GM12878 (cell line): ENCODE measurements around the gene VSTM4. TPM values are rescaled to one million over a fixed set of nuclear protein-coding genes. Genes with fewer than 3 reads are reported as not detected.

ENCODE experiments used
- ATAC-seq: fragments of 200-7000 bp; cut with Tn5 transposase; 3 replicates; pipeline ENCODE4 v1.9.1; 2020; ENCODE audit warnings: mild to moderate bottlenecking, moderate library complexity
- BruUV-seq: library from RNA; stranded (reverse); fragments of 400-500 nt; replicated peaks from 2 replicates; lab custom pipeline; 2021; lab: Mats Ljungman, UMichigan
- CTCF ChIA-PET: fragments of 300-600 bp; sonication (Branson Sonifier 250); formaldehyde crosslinking; extraction: SDS; loops from one replicate; lab custom pipeline; 2021; ENCODE audit warnings: inconsistent platforms; lab: Yijun Ruan, JAX
- POLR2A ChIA-PET: fragments of 350-600 bp; formaldehyde crosslinking; extraction: SDS; loops from one replicate; lab custom pipeline; 2021; ENCODE audit warnings: inconsistent platforms; lab: Charles Lee
- RAD21 ChIA-PET: fragments of 300-600 bp; sonication (Branson Sonifier 250); formaldehyde crosslinking; loops from one replicate; lab custom pipeline; 2023; ENCODE audit warnings: antibody characterized with exemption; ENCODE audit not compliant: unreplicated experiment; lab: Charles Lee
- SMC1A ChIA-PET: fragments of 300-600 bp; sonication (Branson Sonifier 250); formaldehyde crosslinking; loops from one replicate; lab custom pipeline; 2023; ENCODE audit not compliant: unreplicated experiment, uncharacterized antibody; lab: Charles Lee
- DNase-seq: peaks from one replicate; pipeline ENCODE4 v3.0.0-alpha.2; 2011; ENCODE audit warnings: low read depth, low spot score
- FAIRE-seq: peaks from 3 replicates; lab custom pipeline; 2011; peaks lifted over from hg19 to GRCh38; lab: Jason Lieb, UNC
- H2AFZ ChIP-seq: 2 replicates; pipeline ENCODE4 v1.6.0; 2011; ENCODE audit warnings: low read depth, low read length, control low read depth; ENCODE audit not compliant: control insufficient read depth
- H3K27ac ChIP-seq: 2 replicates; pipeline ENCODE4 v1.5.1; 2011; ENCODE audit warnings: control low read depth; ENCODE audit not compliant: control insufficient read depth, insufficient read depth
- H3K27me3 ChIP-seq, 2 experiments: replicated peaks in 1 of 2; 2 replicates each; pipeline versions ENCODE4 v1.6.0 to v1.6.1; 2011; ENCODE audit warnings: low read length in 1 of 2; ENCODE audit not compliant: control insufficient read depth in 2 of 2, insufficient read depth in 2 of 2
- H3K36me3 ChIP-seq, 2 experiments: 2 replicates each; pipeline ENCODE4 v1.5.1; 2011; ENCODE audit warnings: low read length in 1 of 2; ENCODE audit not compliant: control insufficient read depth in 2 of 2, insufficient read depth in 2 of 2
- H3K4me1 ChIP-seq: 2 replicates; pipeline ENCODE4 v1.6.1; 2011; ENCODE audit warnings: mild to moderate bottlenecking, low read length, moderate library complexity, mixed read lengths; ENCODE audit not compliant: control insufficient read depth, insufficient read depth
- H3K4me2 ChIP-seq: 2 replicates; pipeline ENCODE4 v1.6.0; 2011; ENCODE audit warnings: control low read depth; ENCODE audit not compliant: control insufficient read depth, insufficient read depth
- H3K4me3 ChIP-seq: fragments of 200-600 bp; sonication (generic); 2 replicates; pipeline ENCODE4 v1.5.1; 2016
- H3K79me2 ChIP-seq: 2 replicates; pipeline ENCODE4 v1.6.0; 2011; ENCODE audit warnings: low read length; ENCODE audit not compliant: control insufficient read depth, insufficient read depth
- H3K9ac ChIP-seq: 2 replicates; pipeline ENCODE4 v1.8.0; 2011; ENCODE audit warnings: low read length, control low read depth, mixed read lengths; ENCODE audit not compliant: control insufficient read depth, insufficient read depth
- H3K9me3 ChIP-seq: replicated peaks from 3 replicates; pipeline ENCODE4 v1.5.1; 2011; ENCODE audit warnings: mild to moderate bottlenecking, low read length; ENCODE audit not compliant: control insufficient read depth, insufficient read depth
- H4K20me1 ChIP-seq: 2 replicates; pipeline ENCODE4 v1.6.0; 2011; ENCODE audit not compliant: control insufficient read depth, insufficient read depth
- FOXM1 ChIP-seq: IDR thresholded peaks from 2 replicates; pipeline ENCODE4 v1.6.1; 2012; ENCODE audit warnings: low read depth, mild to moderate bottlenecking, inconsistent platforms, low read length, moderate library complexity
- GABPA ChIP-seq: IDR thresholded peaks from 2 replicates; pipeline ENCODE4 v1.6.1; 2014; ENCODE audit warnings: antibody characterized with exemption, low read depth, mild to moderate bottlenecking, inconsistent platforms
- JUND ChIP-seq: IDR thresholded peaks from 2 replicates; pipeline ENCODE4 v1.6.1; 2012; ENCODE audit warnings: low read depth, mild to moderate bottlenecking, low read length, improper control_type of control experiment, moderate library complexity
- MTA3 ChIP-seq: IDR thresholded peaks from 2 replicates; pipeline ENCODE4 v1.6.1; 2012; ENCODE audit warnings: low read length, inconsistent platforms, borderline replicate concordance
- SMAD5 ChIP-seq: IDR thresholded peaks from 2 replicates; pipeline ENCODE4 v1.6.1; 2016; ENCODE audit warnings: antibody characterized with exemption, low read depth
- TCF12 ChIP-seq: IDR thresholded peaks from 2 replicates; pipeline ENCODE4 v1.6.1; 2011; ENCODE audit warnings: low read depth, mild to moderate bottlenecking, low read length
- ZZZ3 ChIP-seq: IDR thresholded peaks from 2 replicates; pipeline ENCODE4 v1.6.1; 2011; ENCODE audit warnings: low read depth; ENCODE audit not compliant: control insufficient read depth, insufficient read length
- WGBS: methylation state at CpG from one replicate; pipeline ENCODE4 v1.1.6; 2016; ENCODE audit warnings: low lambda C conversion rate; ENCODE audit not compliant: insufficient replicate concordance, insufficient coverage; ENCODE audit errors: missing lambda C conversion rate; 5-methylcytosine and 5-hydroxymethylcytosine counted together
- in situ Hi-C: fragments of 300-500 bp; cut with MboI; formaldehyde crosslinking; loops from 9 replicates; pipeline ENCODE4 v1.14.3; 2018; ENCODE audit warnings: mixed read lengths
- intact Hi-C: fragments of 100-400 bp; cut with micrococcal nuclease; formaldehyde crosslinking; loops from one replicate; pipeline ENCODE4 v1.14.2; 2022; ENCODE audit not compliant: unreplicated experiment
- polyA plus RNA-seq, 11 experiments: library from polyadenylated mRNA; depleted of rRNA in 4 of 11; unstranded in 6 of 11; stranded (reverse) in 5 of 11; fragments of >200 nt; fragmentation: Nextera tagmentation in 4 of 11; fragmentation: Illumina TruSeq in 1 of 11; extraction: Ambion mirVana in 4 of 11; extraction: Trizol in 1 of 11; gene quantifications; 1 replicate in 1 of 11; 2 replicates in 10 of 11; pipeline versions ENCODE4 v1.2.1 to v1.2.3, GENCODE V29; 2011 to 2016; ENCODE audit warnings: inconsistent platforms in 2 of 11, missing spikeins in 2 of 11, low read depth in 1 of 11
- total RNA-seq, 4 experiments: library from RNA; depleted of rRNA in 3 of 4; stranded (reverse); fragments of >200 nt in 3 of 4; fragmentation: Illumina TruSeq in 1 of 4; extraction: Trizol in 1 of 4; gene quantifications; 2 replicates each; pipeline versions ENCODE4 v1.2.1 to v1.2.3, GENCODE V29; 2013 to 2021
- TF ChIP-seq, protein P1 (sequence below): IDR thresholded peaks from 2 replicates; pipeline ENCODE4 v1.6.1; 2011; ENCODE audit warnings: borderline replicate concordance, low read depth, mild to moderate bottlenecking, moderate library complexity, low read length; ENCODE audit not compliant: insufficient read depth, poor library complexity, severe bottlenecking
- TF ChIP-seq, protein P2 (sequence below): fragments of 150-350 bp; IDR thresholded peaks from 2 replicates; pipeline ENCODE4 v1.6.1; 2014; ENCODE audit warnings: mild to moderate bottlenecking, low read depth, low read length

The VSTM4 gene
- total and polyA plus RNA-seq, 10 of the 15 experiments (the other 5 are each of a cell fraction or from before 2014, with no cell fraction given): 0.01 to 0.14 (median 0.02) TPM; not detected in 7

DNA sequence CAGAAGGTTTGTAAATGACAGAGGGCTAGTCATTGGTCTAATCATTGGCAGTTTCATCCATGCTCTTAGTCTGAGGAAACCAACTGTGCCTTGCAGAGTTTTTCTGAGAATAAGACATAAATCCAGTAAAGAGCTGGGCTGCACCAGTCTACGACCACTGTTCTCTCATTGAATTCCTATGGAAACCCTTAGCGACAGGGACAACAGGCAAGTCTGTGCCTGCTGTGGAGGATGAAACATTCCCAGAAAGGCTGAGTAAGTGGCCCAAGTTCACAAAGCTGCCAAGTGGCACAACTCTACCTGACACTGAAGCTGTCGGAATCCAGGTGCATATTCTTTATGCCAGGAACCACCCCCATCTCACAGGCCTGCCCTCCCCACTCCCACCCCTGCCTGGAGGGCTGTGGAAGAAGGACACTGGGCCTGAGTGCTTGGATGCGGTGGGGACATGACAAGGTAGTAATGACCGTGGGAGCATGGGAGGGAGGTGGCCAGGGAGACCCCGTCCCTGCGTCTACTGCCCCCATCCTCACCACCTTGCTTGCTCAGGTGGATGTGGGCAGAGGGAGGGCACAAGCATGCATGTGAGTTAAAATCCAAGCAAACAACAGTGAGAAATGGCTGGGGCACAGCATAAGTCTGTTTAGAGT, 58.0 kb downstream of the VSTM4 start:
- no TSS peak for BruUV-seq
- FAIRE-seq: no peak

More for the DNA sequence above, 58.0 kb downstream of the VSTM4 start:
- Histone ChIP-seq H3K4me2 (no peak overlapping the region), H3K4me3 (no peak overlapping the region), H3K27me3 (no peaks in the 10 kb centered on the region; a peak in 1 of 4 replicates), H3K27ac (no peak overlapping the region), H2AFZ (no peak overlapping the region), H4K20me1 (no peaks in the 10 kb centered on the region; the same call in 1 of the 2 replicates), H3K4me1 (peaks cover 10% of the 10 kb centered on the region; the same call in 1 of the 2 replicates), H3K36me3 (no peaks in the 10 kb centered on the region), H3K9me3 (peaks cover 2% of the 10 kb centered on the region; the same call in 1 of the 3 replicates), H3K79me2 (no peaks in the 10 kb centered on the region), H3K9ac (no peak overlapping the region)
- DNase-seq (no peak), ATAC-seq (no peak)
- ChIA-PET SMC1A (no interaction called here), RAD21 (no interaction called here), POLR2A (no interaction called here), CTCF (no interaction called here)
- 52% methylated on average over 7 of the region's 7 CpGs for WGBS
- in situ Hi-C loops (no loop called here), intact Hi-C loops (no loop called here)
- no peak for TF ChIP-seq FOXM1
- TF ChIP-seq MTA3: no peak
- TF ChIP-seq, protein P1, sequence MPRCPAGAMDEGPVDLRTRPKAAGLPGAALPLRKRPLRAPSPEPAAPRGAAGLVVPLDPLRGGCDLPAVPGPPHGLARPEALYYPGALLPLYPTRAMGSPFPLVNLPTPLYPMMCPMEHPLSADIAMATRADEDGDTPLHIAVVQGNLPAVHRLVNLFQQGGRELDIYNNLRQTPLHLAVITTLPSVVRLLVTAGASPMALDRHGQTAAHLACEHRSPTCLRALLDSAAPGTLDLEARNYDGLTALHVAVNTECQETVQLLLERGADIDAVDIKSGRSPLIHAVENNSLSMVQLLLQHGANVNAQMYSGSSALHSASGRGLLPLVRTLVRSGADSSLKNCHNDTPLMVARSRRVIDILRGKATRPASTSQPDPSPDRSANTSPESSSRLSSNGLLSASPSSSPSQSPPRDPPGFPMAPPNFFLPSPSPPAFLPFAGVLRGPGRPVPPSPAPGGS: no peak
- TF ChIP-seq JUND: no peak
- TF ChIP-seq GABPA: no peak
- no peak for TF ChIP-seq SMAD5
- TF ChIP-seq, protein P2, sequence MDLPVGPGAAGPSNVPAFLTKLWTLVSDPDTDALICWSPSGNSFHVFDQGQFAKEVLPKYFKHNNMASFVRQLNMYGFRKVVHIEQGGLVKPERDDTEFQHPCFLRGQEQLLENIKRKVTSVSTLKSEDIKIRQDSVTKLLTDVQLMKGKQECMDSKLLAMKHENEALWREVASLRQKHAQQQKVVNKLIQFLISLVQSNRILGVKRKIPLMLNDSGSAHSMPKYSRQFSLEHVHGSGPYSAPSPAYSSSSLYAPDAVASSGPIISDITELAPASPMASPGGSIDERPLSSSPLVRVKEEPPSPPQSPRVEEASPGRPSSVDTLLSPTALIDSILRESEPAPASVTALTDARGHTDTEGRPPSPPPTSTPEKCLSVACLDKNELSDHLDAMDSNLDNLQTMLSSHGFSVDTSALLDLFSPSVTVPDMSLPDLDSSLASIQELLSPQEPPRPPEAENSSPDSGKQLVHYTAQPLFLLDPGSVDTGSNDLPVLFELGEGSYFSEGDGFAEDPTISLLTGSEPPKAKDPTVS: no peak
- no peak for TF ChIP-seq TCF12
- TF ChIP-seq ZZZ3: no peak
